A549 (cell line): ENCODE data around the gene RABGAP1L. TPM values are rescaled to one million over a fixed set of nuclear protein-coding genes. Genes with fewer than 3 reads are reported as not detected.

Experiments
- ATAC-seq, 2 experiments: fragments of 200-7000 bp in 1 of 2; fragments of >200 bp in 1 of 2; cut with Nextera tagmentation in 1 of 2; cut with Tn5 transposase in 1 of 2; 3 replicates each; pipeline versions ENCODE4 v1.8.0 to v1.9.1; 2018 to 2020; ENCODE audit warnings: mild to moderate bottlenecking in 1 of 2, moderate library complexity in 1 of 2
- CTCF ChIA-PET: fragments of 300-600 bp; sonication (Branson Sonifier 250); formaldehyde crosslinking; extraction: SDS; loops from one replicate; lab custom pipeline; 2021; ENCODE audit warnings: antibody characterized with exemption, inconsistent platforms; lab: Yijun Ruan, JAX
- POLR2A ChIA-PET: fragments of 350-600 bp; formaldehyde crosslinking; extraction: SDS; loops from one replicate; lab custom pipeline; 2021; ENCODE audit warnings: antibody characterized with exemption, inconsistent platforms; lab: Yijun Ruan, JAX
- DNase-seq, 2 experiments: peaks; one replicate each; pipeline versions ENCODE4 v3.0.0 to v3.0.0-alpha.2; 2011 to 2016; ENCODE audit warnings: low read depth in 1 of 2, low spot score in 1 of 2
- FAIRE-seq: peaks from 2 replicates; lab custom pipeline; 2011; peaks lifted over from hg19 to GRCh38; lab: Jason Lieb, UNC
- H3K27ac ChIP-seq, 2 experiments: fragments of >200 bp; sonication (Bioruptor Twin); formaldehyde crosslinking; 3 replicates each; pipeline ENCODE4 v1.5.1; 2016 to 2017
- H3K4me1 ChIP-seq: fragments of >200 bp; sonication (Bioruptor Twin); formaldehyde crosslinking; 3 replicates; pipeline ENCODE4 v1.6.1; 2016
- H3K4me2 ChIP-seq: fragments of >200 bp; sonication (Bioruptor Twin); formaldehyde crosslinking; 3 replicates; pipeline ENCODE4 v1.6.1; 2016
- H3K4me3 ChIP-seq: fragments of >200 bp; sonication (Bioruptor Twin); formaldehyde crosslinking; 3 replicates; pipeline ENCODE4 v1.5.1; 2016
- H3K9me3 ChIP-seq: fragments of >200 bp; sonication (Bioruptor Twin); formaldehyde crosslinking; 3 replicates; pipeline ENCODE4 v1.6.1; 2016
- CBX8 ChIP-seq: fragments of 200-600 bp; sonication (generic); IDR thresholded peaks from 2 replicates; pipeline ENCODE4 v1.6.1; 2016
- CHD2 ChIP-seq: fragments of 150-350 bp; IDR thresholded peaks from 2 replicates; pipeline ENCODE4 v1.6.1; 2014; ENCODE audit warnings: low read length; ENCODE audit not compliant: partially characterized antibody
- EHMT2 ChIP-seq: fragments of 200-600 bp; sonication (generic); IDR thresholded peaks from 2 replicates; pipeline ENCODE4 v1.6.1; 2016; ENCODE audit warnings: antibody characterized with exemption, low read depth, mild to moderate bottlenecking, moderate library complexity
- FOSL2 ChIP-seq, 2 experiments: fragments of 450-650 bp in 1 of 2; fragments of >200 bp in 1 of 2; sonication (Bioruptor Twin) in 1 of 2; formaldehyde crosslinking; IDR thresholded peaks; 2 replicates each; pipeline versions ENCODE4 v1.5.0 to v1.6.1; 2016 to 2020; ENCODE audit warnings: mild to moderate bottlenecking in 1 of 2, moderate library complexity in 1 of 2
- GATA3 ChIP-seq: IDR thresholded peaks from 2 replicates; pipeline ENCODE4 v1.6.1; 2012; ENCODE audit warnings: borderline replicate concordance
- HOXA7 ChIP-seq: fragments of 250-450 bp; sonication (Bioruptor Pico); IDR thresholded peaks from 2 replicates; pipeline ENCODE4 v1.5.0; 2020; ENCODE audit warnings: mild to moderate bottlenecking, moderate library complexity
- JUN ChIP-seq, 2 experiments: fragments of >200 bp; sonication (Bioruptor Twin); formaldehyde crosslinking; IDR thresholded peaks; 2 replicates in 1 of 2; 3 replicates in 1 of 2; pipeline ENCODE4 v1.6.1; 2016 to 2017
- JUNB ChIP-seq: fragments of >200 bp; sonication (Bioruptor Twin); formaldehyde crosslinking; IDR thresholded peaks from 2 replicates; pipeline ENCODE4 v1.6.1; 2016
- KDM5A ChIP-seq: fragments of 200-600 bp; sonication (generic); IDR thresholded peaks from 2 replicates; pipeline ENCODE4 v1.6.1; 2016; ENCODE audit warnings: antibody characterized with exemption, mild to moderate bottlenecking
- PHF8 ChIP-seq: fragments of 200-600 bp; sonication (generic); IDR thresholded peaks from 2 replicates; pipeline ENCODE4 v1.6.1; 2016; ENCODE audit warnings: low read depth, mild to moderate bottlenecking, antibody characterized with exemption, moderate library complexity, borderline replicate concordance
- POLR2A ChIP-seq: IDR thresholded peaks from 2 replicates; pipeline ENCODE4 v1.6.1; 2012; ENCODE audit warnings: mild to moderate bottlenecking, low read length
- RNF2 ChIP-seq: fragments of 200-600 bp; sonication (generic); IDR thresholded peaks from 2 replicates; pipeline ENCODE4 v1.6.1; 2016; ENCODE audit warnings: low read depth, mild to moderate bottlenecking, antibody characterized with exemption, moderate library complexity, borderline replicate concordance
- SREBF2 ChIP-seq: fragments of 450-650 bp; IDR thresholded peaks from 2 replicates; pipeline ENCODE4 v1.6.1; 2014; ENCODE audit warnings: mild to moderate bottlenecking, moderate library complexity
- TFCP2L1 ChIP-seq: fragments of 250-450 bp; sonication (Bioruptor Pico); IDR thresholded peaks from 2 replicates; pipeline ENCODE4 v1.5.0; 2021; ENCODE audit warnings: mild to moderate bottlenecking
- ZC3H11A ChIP-seq: fragments of 450-650 bp; IDR thresholded peaks from 2 replicates; pipeline ENCODE4 v1.6.1; 2014; ENCODE audit warnings: antibody characterized with exemption, mild to moderate bottlenecking
- ZFP36 ChIP-seq: fragments of 450-650 bp; IDR thresholded peaks from 2 replicates; pipeline ENCODE4 v1.6.1; 2014; ENCODE audit warnings: borderline replicate concordance; ENCODE audit not compliant: partially characterized antibody
- ZSCAN20 ChIP-seq: fragments of 250-450 bp; sonication (Bioruptor Pico); IDR thresholded peaks from 2 replicates; pipeline ENCODE4 v1.8.0; 2022; ENCODE audit warnings: mild to moderate bottlenecking, moderate library complexity
- WGBS: methylation state at CpG from one replicate; pipeline ENCODE4 v1.1.6; 2017; ENCODE audit errors: missing lambda C conversion rate; 5-methylcytosine and 5-hydroxymethylcytosine counted together
- polyA minus RNA-seq: library from RNA; depleted of rRNA, polyadenylated mRNA; stranded (reverse); fragments of >200 nt; gene quantifications from 2 replicates; pipeline ENCODE4 v1.2.3, GENCODE V29; 2011; rRNA and poly(A)+ RNA removed
- polyA plus RNA-seq, 4 experiments: library from polyadenylated mRNA; depleted of rRNA in 3 of 4; stranded (reverse); fragments of >200 nt; fragmentation: RNase III in 1 of 4; extraction: RNeasy Plus Mini Kit Qiagen cat#74134 plus additional on column Dnase treatment in 1 of 4; gene quantifications; 2 replicates in 3 of 4; 3 replicates in 1 of 4; pipeline ENCODE4 v1.2.3, GENCODE V29; 2011 to 2017
- TF ChIP-seq, protein P1 (sequence below): fragments of >200 bp; sonication (Bioruptor Twin); formaldehyde crosslinking; IDR thresholded peaks from 2 replicates; pipeline ENCODE4 v1.6.1; 2016
- TF ChIP-seq, protein P2 (sequence below): fragments of >200 bp; sonication (Bioruptor Twin); formaldehyde crosslinking; IDR thresholded peaks from 3 replicates; pipeline ENCODE4 v1.6.1; 2016
- TF ChIP-seq, protein P3 (sequence below): IDR thresholded peaks from 2 replicates; pipeline ENCODE4 v1.6.1; 2012; ENCODE audit warnings: low read depth, borderline replicate concordance
- TF ChIP-seq, protein P4 (sequence below): fragments of 250-450 bp; sonication (Bioruptor Pico); IDR thresholded peaks from 2 replicates; pipeline ENCODE4 v1.5.0; 2020; ENCODE audit warnings: low read depth, mild to moderate bottlenecking, moderate library complexity
- TF ChIP-seq, protein P5 (sequence below): IDR thresholded peaks from 2 replicates; pipeline ENCODE4 v1.6.1; 2012
- TF ChIP-seq, protein P6 (sequence below): fragments of 200-600 bp; sonication (generic); IDR thresholded peaks from 2 replicates; pipeline ENCODE4 v1.6.1; 2016; ENCODE audit warnings: antibody characterized with exemption, mild to moderate bottlenecking, moderate library complexity

The RABGAP1L gene
- polyA plus RNA-seq (2011; rRNA removed) = 15.8 and 18.6 TPM in 2 replicates
- polyA plus RNA-seq (2012; cell fraction: cytosol; rRNA removed) = 3.8 and 4.5 TPM in 2 replicates
- 3.8 and 5.5 TPM in 2 replicates for polyA plus RNA-seq (2012; cell fraction: nucleus; rRNA removed)
- 7.6 to 8.2 TPM (median 8.0 TPM) in 3 replicates for polyA plus RNA-seq (2017; fragmentation: RNase III; extraction: RNeasy Plus Mini Kit Qiagen cat#74134 plus additional on column Dnase treatment)
- polyA minus RNA-seq = 35.9 and 44.4 TPM in 2 replicates

DNA sequence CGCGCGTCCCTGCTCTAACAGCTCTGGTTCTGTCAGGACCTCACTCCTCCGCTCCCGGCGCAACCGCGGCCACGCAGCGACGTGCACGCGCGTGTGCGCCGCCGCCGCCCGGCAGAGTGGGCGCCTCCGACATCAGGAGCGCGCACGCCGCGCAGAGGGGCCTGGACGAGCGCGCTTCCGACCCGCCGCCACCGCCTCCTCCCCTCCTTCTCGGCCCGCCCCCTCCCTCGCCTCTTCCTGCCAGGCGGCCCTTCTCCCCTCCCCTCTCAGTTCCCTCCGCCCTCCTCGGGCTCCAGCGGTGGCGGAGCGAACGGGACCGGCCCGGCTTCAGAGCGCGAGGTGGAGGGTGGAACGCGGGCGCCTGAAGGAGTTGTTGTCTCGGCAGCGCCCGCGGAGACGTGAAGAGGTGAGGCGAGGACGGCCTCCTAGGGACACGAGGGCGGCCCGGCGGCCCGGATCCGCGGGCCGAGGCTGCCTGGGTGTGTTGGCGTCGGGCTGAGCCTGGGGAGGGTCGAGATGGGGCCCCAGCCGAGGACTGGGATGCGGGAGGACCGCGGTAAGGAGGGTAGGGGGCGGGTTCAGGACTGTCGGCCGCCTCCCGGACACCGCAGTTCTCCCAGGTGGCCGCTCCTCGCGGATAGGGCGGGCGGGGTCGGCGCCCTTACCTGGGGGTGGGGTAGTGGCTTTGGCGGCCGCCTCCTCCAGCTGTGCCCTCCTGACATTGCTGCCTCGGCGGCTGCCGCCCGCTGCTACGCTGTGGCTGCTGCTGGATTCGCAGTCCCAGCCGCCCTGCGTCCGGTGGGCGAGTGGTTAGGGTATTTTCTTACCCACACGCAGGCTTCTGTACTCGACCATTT is at the start of gene RABGAP1L:
Gene RABGAP1L, plus strand, starts transcription at position 269 of the 857 bp plus-strand sequence.
- ChIA-PET POLR2A (interaction anchor here (1.0 kb wide), 1 partner anchor 22 kb away, joined by 4 read pairs; no protein-coding TSS in a partner anchor), CTCF (no interaction called here)
- Histone ChIP-seq H3K9me3 (no peaks in the 10 kb centered on the region), H3K4me2 (peak within 1 kb of the TSS; percentile 96), H3K4me1 (peaks cover 11% of the 10 kb centered on the region), H3K27ac (peak within 1 kb of the TSS; percentile 87 to 93), H3K4me3 (peak within 1 kb of the TSS; percentile 93)
- ATAC-seq (peak; percentile 93 to 94), DNase-seq (peak; percentile 83 to 94), FAIRE-seq (no peak)
- TF ChIP-seq JUN (IDR thresholded peaks at IDR 0.05) = peak in 1 of 2 experiments; percentile 60; a peak in 2 of 5 replicates
- TF ChIP-seq ZFP36 = no peak
- TF ChIP-seq, protein P1, sequence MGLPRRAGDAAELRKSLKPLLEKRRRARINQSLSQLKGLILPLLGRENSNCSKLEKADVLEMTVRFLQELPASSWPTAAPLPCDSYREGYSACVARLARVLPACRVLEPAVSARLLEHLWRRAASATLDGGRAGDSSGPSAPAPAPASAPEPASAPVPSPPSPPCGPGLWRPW = no peak
- TF ChIP-seq, protein P2, sequence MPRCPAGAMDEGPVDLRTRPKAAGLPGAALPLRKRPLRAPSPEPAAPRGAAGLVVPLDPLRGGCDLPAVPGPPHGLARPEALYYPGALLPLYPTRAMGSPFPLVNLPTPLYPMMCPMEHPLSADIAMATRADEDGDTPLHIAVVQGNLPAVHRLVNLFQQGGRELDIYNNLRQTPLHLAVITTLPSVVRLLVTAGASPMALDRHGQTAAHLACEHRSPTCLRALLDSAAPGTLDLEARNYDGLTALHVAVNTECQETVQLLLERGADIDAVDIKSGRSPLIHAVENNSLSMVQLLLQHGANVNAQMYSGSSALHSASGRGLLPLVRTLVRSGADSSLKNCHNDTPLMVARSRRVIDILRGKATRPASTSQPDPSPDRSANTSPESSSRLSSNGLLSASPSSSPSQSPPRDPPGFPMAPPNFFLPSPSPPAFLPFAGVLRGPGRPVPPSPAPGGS = 0 out of 3 replicates have a peak, but pooled peaks have one; percentile 32
- no peak for TF ChIP-seq FOSL2 (IDR thresholded peaks at IDR 0.05)
- TF ChIP-seq FOSL2 (CRISPR knock-in tag; IDR thresholded peaks at IDR 0.05) = no peak
- no peak for TF ChIP-seq EHMT2
- no peak for TF ChIP-seq HOXA7
- no peak for TF ChIP-seq KDM5A
- TF ChIP-seq ZC3H11A = no peak
- TF ChIP-seq, protein P3, sequence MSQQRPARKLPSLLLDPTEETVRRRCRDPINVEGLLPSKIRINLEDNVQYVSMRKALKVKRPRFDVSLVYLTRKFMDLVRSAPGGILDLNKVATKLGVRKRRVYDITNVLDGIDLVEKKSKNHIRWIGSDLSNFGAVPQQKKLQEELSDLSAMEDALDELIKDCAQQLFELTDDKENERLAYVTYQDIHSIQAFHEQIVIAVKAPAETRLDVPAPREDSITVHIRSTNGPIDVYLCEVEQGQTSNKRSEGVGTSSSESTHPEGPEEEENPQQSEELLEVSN = peak; percentile 65; the same call in 1 of the 2 replicates
- no peak for TF ChIP-seq SREBF2
- TF ChIP-seq TFCP2L1 = no peak
- TF ChIP-seq JUNB = no peak
- TF ChIP-seq PHF8 = peak; percentile 73
- TF ChIP-seq, protein P4, sequence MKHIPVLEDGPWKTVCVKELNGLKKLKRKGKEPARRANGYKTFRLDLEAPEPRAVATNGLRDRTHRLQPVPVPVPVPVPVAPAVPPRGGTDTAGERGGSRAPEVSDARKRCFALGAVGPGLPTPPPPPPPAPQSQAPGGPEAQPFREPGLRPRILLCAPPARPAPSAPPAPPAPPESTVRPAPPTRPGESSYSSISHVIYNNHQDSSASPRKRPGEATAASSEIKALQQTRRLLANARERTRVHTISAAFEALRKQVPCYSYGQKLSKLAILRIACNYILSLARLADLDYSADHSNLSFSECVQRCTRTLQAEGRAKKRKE = no peak
- TF ChIP-seq POLR2A = peak; percentile 44; the same call in 1 of the 2 replicates
- TF ChIP-seq, protein P5, sequence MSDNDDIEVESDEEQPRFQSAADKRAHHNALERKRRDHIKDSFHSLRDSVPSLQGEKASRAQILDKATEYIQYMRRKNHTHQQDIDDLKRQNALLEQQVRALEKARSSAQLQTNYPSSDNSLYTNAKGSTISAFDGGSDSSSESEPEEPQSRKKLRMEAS = peak; percentile 70
- TF ChIP-seq CHD2 = no peak
- no peak for TF ChIP-seq CBX8
- no peak for TF ChIP-seq ZSCAN20 (CRISPR knock-in tag)
- no peak for TF ChIP-seq GATA3
- TF ChIP-seq RNF2 = peak; percentile 31; the same call in 1 of the 2 replicates
- TF ChIP-seq, protein P6, sequence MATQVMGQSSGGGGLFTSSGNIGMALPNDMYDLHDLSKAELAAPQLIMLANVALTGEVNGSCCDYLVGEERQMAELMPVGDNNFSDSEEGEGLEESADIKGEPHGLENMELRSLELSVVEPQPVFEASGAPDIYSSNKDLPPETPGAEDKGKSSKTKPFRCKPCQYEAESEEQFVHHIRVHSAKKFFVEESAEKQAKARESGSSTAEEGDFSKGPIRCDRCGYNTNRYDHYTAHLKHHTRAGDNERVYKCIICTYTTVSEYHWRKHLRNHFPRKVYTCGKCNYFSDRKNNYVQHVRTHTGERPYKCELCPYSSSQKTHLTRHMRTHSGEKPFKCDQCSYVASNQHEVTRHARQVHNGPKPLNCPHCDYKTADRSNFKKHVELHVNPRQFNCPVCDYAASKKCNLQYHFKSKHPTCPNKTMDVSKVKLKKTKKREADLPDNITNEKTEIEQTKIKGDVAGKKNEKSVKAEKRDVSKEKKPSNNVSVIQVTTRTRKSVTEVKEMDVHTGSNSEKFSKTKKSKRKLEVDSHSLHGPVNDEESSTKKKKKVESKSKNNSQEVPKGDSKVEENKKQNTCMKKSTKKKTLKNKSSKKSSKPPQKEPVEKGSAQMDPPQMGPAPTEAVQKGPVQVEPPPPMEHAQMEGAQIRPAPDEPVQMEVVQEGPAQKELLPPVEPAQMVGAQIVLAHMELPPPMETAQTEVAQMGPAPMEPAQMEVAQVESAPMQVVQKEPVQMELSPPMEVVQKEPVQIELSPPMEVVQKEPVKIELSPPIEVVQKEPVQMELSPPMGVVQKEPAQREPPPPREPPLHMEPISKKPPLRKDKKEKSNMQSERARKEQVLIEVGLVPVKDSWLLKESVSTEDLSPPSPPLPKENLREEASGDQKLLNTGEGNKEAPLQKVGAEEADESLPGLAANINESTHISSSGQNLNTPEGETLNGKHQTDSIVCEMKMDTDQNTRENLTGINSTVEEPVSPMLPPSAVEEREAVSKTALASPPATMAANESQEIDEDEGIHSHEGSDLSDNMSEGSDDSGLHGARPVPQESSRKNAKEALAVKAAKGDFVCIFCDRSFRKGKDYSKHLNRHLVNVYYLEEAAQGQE = no peak
- WGBS = 0% methylated on average over 39 of the region's 98 CpGs
